H1 (cell line): Measurements from ENCODE around the gene RASSF3. TPM values are rescaled to one million over a fixed set of nuclear protein-coding genes. Genes with fewer than 3 reads are reported as not detected.
A peak's percentile ranks its signal among the peaks of the same experiment; 100 is the strongest.

Experiments used
- CTCF ChIA-PET: fragments of 300-600 bp; sonication (Branson Sonifier 250); formaldehyde crosslinking; loops from one replicate; lab custom pipeline; 2021; ENCODE audit not compliant: partially characterized antibody; lab: Charles Lee
- POLR2A ChIA-PET: fragments of 300-600 bp; sonication (Branson Sonifier 250); formaldehyde crosslinking; loops from one replicate; lab custom pipeline; 2021; ENCODE audit warnings: inconsistent platforms; ENCODE audit not compliant: partially characterized antibody; lab: Charles Lee
- DNase-seq, 2 experiments: peaks; one replicate each; pipeline versions ENCODE4 v3.0.0 to v3.0.0-alpha.2; 2010 to 2022; ENCODE audit warnings: low spot score in 2 of 2, low read depth in 1 of 2, mixed read lengths in 1 of 2
- FAIRE-seq: peaks from 2 replicates; lab custom pipeline; 2011; peaks lifted over from hg19 to GRCh38; lab: Jason Lieb, UNC
- H2AFZ ChIP-seq: 2 replicates; pipeline ENCODE4 v1.8.1; 2012; ENCODE audit warnings: low read length, inconsistent platforms
- H2AK5ac ChIP-seq: 2 replicates; pipeline ENCODE4 v1.6.1; 2013; ENCODE audit warnings: low read depth, low read length
- H2BK120ac ChIP-seq: replicated peaks from 2 replicates; pipeline ENCODE3; 2013; ENCODE audit warnings: low read depth, low read length, inconsistent platforms
- H2BK12ac ChIP-seq: 2 replicates; pipeline ENCODE4 v1.6.1; 2013; ENCODE audit warnings: low read depth, low read length
- H2BK15ac ChIP-seq: 2 replicates; pipeline ENCODE4 v1.6.1; 2013; ENCODE audit warnings: low read length
- H2BK20ac ChIP-seq: 2 replicates; pipeline ENCODE4 v1.6.1; 2013; ENCODE audit warnings: low read length
- H2BK5ac ChIP-seq: 2 replicates; pipeline ENCODE4 v1.6.1; 2013; ENCODE audit warnings: low read depth, low read length
- H3K14ac ChIP-seq: 2 replicates; pipeline ENCODE4 v1.6.1; 2013; ENCODE audit warnings: inconsistent platforms; ENCODE audit not compliant: insufficient read length
- H3K18ac ChIP-seq: 2 replicates; pipeline ENCODE4 v1.6.1; 2013; ENCODE audit warnings: low read length; ENCODE audit errors: extremely low read depth
- H3K23ac ChIP-seq: 2 replicates; pipeline ENCODE4 v1.6.1; 2013; ENCODE audit warnings: inconsistent platforms; ENCODE audit not compliant: insufficient read length
- H3K23me2 ChIP-seq: 2 replicates; pipeline ENCODE4 v1.6.1; 2013; ENCODE audit warnings: low read depth, low read length
- H3K27ac ChIP-seq: 2 replicates; pipeline ENCODE4 v1.6.1; 2011; ENCODE audit warnings: low read depth, low read length, inconsistent platforms
- H3K27me3 ChIP-seq, 4 experiments: replicated peaks in 1 of 4; 1 replicate in 1 of 4; 2 replicates in 3 of 4; pipeline versions ENCODE4 v1.6.1 to v1.8.1; 2011 to 2013; ENCODE audit warnings: low read length in 3 of 4, mild to moderate bottlenecking in 3 of 4, inconsistent platforms in 2 of 4, mixed read lengths in 2 of 4, moderate library complexity in 1 of 4; ENCODE audit not compliant: control insufficient read depth in 3 of 4, insufficient read depth in 3 of 4; ENCODE audit errors: extremely low read depth in 1 of 4
- H3K36me3 ChIP-seq, 4 experiments: 2 replicates each; pipeline versions ENCODE4 v1.6.1 to v1.8.1; 2011 to 2013; ENCODE audit warnings: mild to moderate bottlenecking in 4 of 4, low read length in 3 of 4, moderate library complexity in 2 of 4, control low read depth in 1 of 4, inconsistent platforms in 1 of 4; ENCODE audit not compliant: insufficient read depth in 4 of 4, control insufficient read depth in 2 of 4
- H3K4ac ChIP-seq: replicated peaks from 2 replicates; pipeline ENCODE3; 2013; ENCODE audit warnings: low read length, low read depth, mixed read lengths, inconsistent platforms; ENCODE audit not compliant: insufficient read length
- H3K4me1 ChIP-seq, 4 experiments: replicated peaks in 1 of 4; 1 replicate in 1 of 4; 2 replicates in 3 of 4; pipeline versions ENCODE4 v1.6.1 to v1.8.1; 2011 to 2013; ENCODE audit warnings: low read length in 3 of 4, inconsistent platforms in 2 of 4, mixed read lengths in 1 of 4; ENCODE audit not compliant: insufficient read depth in 4 of 4, control insufficient read depth in 3 of 4
- H3K4me2 ChIP-seq, 2 experiments: 2 replicates each; pipeline versions ENCODE4 v1.6.1 to v1.8.1; 2011 to 2013; ENCODE audit warnings: low read depth in 2 of 2, low read length in 2 of 2, control low read depth in 1 of 2, inconsistent platforms in 1 of 2, mild to moderate bottlenecking in 1 of 2; ENCODE audit not compliant: insufficient read depth in 1 of 2
- H3K4me3 ChIP-seq, 4 experiments: fragments of 200-600, 300-600 bp in 1 of 4; sonication (generic), shearing (Covaris generic), sonication (Bioruptor Twin) in 1 of 4; 2 replicates each; pipeline versions ENCODE4 v1.5.1 to v1.8.1; 2011 to 2016; ENCODE audit warnings: low read length in 4 of 4, low read depth in 3 of 4, control low read depth in 2 of 4, inconsistent platforms in 2 of 4, mild to moderate bottlenecking in 2 of 4, mixed read lengths in 1 of 4, moderate library complexity in 1 of 4; ENCODE audit not compliant: insufficient read depth in 2 of 4; ENCODE audit errors: extremely low read depth in 1 of 4
- H3K56ac ChIP-seq: replicated peaks from 2 replicates; pipeline ENCODE3; 2013; ENCODE audit warnings: low read depth, mild to moderate bottlenecking, mixed read lengths, low read length, inconsistent platforms; ENCODE audit not compliant: insufficient read length
- H3K79me1 ChIP-seq: 2 replicates; pipeline ENCODE4 v1.6.1; 2013; ENCODE audit warnings: low read depth, low read length, control low read depth
- H3K79me2 ChIP-seq, 2 experiments: 2 replicates each; pipeline versions ENCODE4 v1.6.1 to v1.8.1; 2012 to 2013; ENCODE audit warnings: low read length in 2 of 2, mild to moderate bottlenecking in 2 of 2, inconsistent platforms in 1 of 2; ENCODE audit not compliant: insufficient read depth in 2 of 2, control insufficient read depth in 1 of 2
- H3K9ac ChIP-seq, 4 experiments: replicated peaks in 1 of 4; 1 replicate in 1 of 4; 2 replicates in 3 of 4; pipeline versions ENCODE4 v1.6.1 to v1.8.1; 2011 to 2013; ENCODE audit warnings: low read depth in 3 of 4, low read length in 3 of 4, control low read depth in 2 of 4, mild to moderate bottlenecking in 2 of 4, moderate library complexity in 2 of 4, inconsistent platforms in 1 of 4; ENCODE audit errors: extremely low read depth in 1 of 4
- H3K9me3 ChIP-seq, 2 experiments: 2 replicates each; pipeline versions ENCODE4 v1.6.1 to v1.8.1; 2012 to 2013; ENCODE audit warnings: mild to moderate bottlenecking in 2 of 2, moderate library complexity in 2 of 2, control low read depth in 1 of 2, inconsistent platforms in 1 of 2, low read depth in 1 of 2, low read length in 1 of 2, mixed read lengths in 1 of 2; ENCODE audit not compliant: insufficient read depth in 2 of 2
- H4K20me1 ChIP-seq, 2 experiments: replicated peaks in 1 of 2; 2 replicates each; pipeline versions ENCODE3 to v1.8.1; 2011 to 2013; ENCODE audit warnings: inconsistent platforms in 2 of 2, low read length in 2 of 2, mild to moderate bottlenecking in 1 of 2; ENCODE audit not compliant: insufficient read depth in 2 of 2, control insufficient read depth in 1 of 2
- H4K5ac ChIP-seq: 2 replicates; pipeline ENCODE4 v1.6.1; 2013; ENCODE audit warnings: low read length, low read depth, mixed read lengths, inconsistent platforms; ENCODE audit not compliant: insufficient read length
- H4K8ac ChIP-seq: 2 replicates; pipeline ENCODE4 v1.8.0; 2013; ENCODE audit warnings: mild to moderate bottlenecking, moderate library complexity, low read length, inconsistent platforms; ENCODE audit not compliant: insufficient read depth; ENCODE audit errors: extremely low read depth
- H4K91ac ChIP-seq: replicated peaks from 2 replicates; pipeline ENCODE3; 2013; ENCODE audit warnings: low read length, mixed read lengths, inconsistent platforms; ENCODE audit not compliant: insufficient read length
- WGBS, 2 experiments: shearing (Covaris generic) in 1 of 2; methylation state at CpG; one replicate each; pipeline versions ENCODE4 v1.1.6 to v1.1.7; 2013 to 2015; ENCODE audit warnings: low lambda C conversion rate in 2 of 2, mixed read lengths in 2 of 2, inconsistent platforms in 1 of 2, low coverage in 1 of 2, missing lambda C conversion rate in 1 of 2; ENCODE audit not compliant: insufficient replicate concordance in 2 of 2, insufficient coverage in 1 of 2, insufficient read length in 1 of 2; ENCODE audit errors: extremely low coverage in 1 of 2, missing lambda C conversion rate in 1 of 2; 5-methylcytosine and 5-hydroxymethylcytosine counted together
- polyA plus RNA-seq, 7 experiments: library from polyadenylated mRNA; depleted of rRNA in 3 of 7; stranded (reverse) in 5 of 7; unstranded in 2 of 7; fragments of >200 nt in 5 of 7; fragments of 200-250 nt in 2 of 7; gene quantifications; 1 replicate in 5 of 7; 2 replicates in 1 of 7; 4 replicates in 1 of 7; pipeline versions ENCODE4 v1.2.1 to v1.2.3, GENCODE V29; 2011 to 2013; ENCODE audit warnings: missing spikeins in 2 of 7, mixed read lengths in 2 of 7
- total RNA-seq: library from RNA; stranded (reverse); fragmentation: NEBNext Ultra II Directional; extraction: Animal tissue kit (Norgen Biotek cat#: 25700); gene quantifications from 2 replicates; pipeline ENCODE4 v1.2.1, GENCODE V29; 2021

Gene RASSF3
- total and polyA plus RNA-seq, 2 of the 8 experiments (the other 6 are each of a cell fraction or from before 2014, with no cell fraction given): 19.1 to 64.3 TPM

- no peak overlapping the region for H3K23ac ChIP-seq
- H3K36me3 ChIP-seq: no peaks in the 10 kb centered on the region
- H2AFZ ChIP-seq: no peak overlapping the region
- no peak overlapping the region for H3K14ac ChIP-seq
- H3K79me1 ChIP-seq: no peaks in the 10 kb centered on the region
- 85% methylated on average over 4 of the region's 4 CpGs; no CpG with 5 or more reads in 1 of the 2 experiments for WGBS, 2 experiments
- H2BK5ac ChIP-seq: no peak overlapping the region
- no peak overlapping the region for H2BK15ac ChIP-seq
- no peak for FAIRE-seq
- no peaks in the 10 kb centered on the region for H3K27me3 ChIP-seq
- H4K8ac ChIP-seq: no peak overlapping the region
- H3K79me2 ChIP-seq: no peaks in the 10 kb centered on the region
- peaks cover 5 to 15% (median 11%) of the 10 kb centered on the region in 4 experiments; a peak in 6 of 7 replicates for H3K4me1 ChIP-seq
- no peaks in the 10 kb centered on the region for H3K9me3 ChIP-seq
- no peaks in the 10 kb centered on the region for H4K20me1 ChIP-seq
- no peak overlapping the region for H3K56ac ChIP-seq
- H3K9ac ChIP-seq: no peak overlapping the region
- no peaks in the 10 kb centered on the region for H3K23me2 ChIP-seq
- H2BK20ac ChIP-seq: no peak overlapping the region
- no peak overlapping the region for H2BK120ac ChIP-seq
- no peak overlapping the region for H2AK5ac ChIP-seq
- DNase-seq: no peak
- no peak overlapping the region for H3K27ac ChIP-seq
- no peak overlapping the region for H3K4ac ChIP-seq
- peak overlapping the region in 1 of 2 experiments; percentile 13; a peak in 1 of 4 replicates for H3K4me2 ChIP-seq
- ChIA-PET CTCF (interaction anchor here (0.8 to 4.7 kb wide), 5 partner anchors 9 to 123 kb away, joined by 3 to 27 read pairs (median 5); no protein-coding TSS in a partner anchor), POLR2A (interaction anchor here (0.7 kb wide), 1 partner anchor 214 kb away, joined by 3 read pairs; no protein-coding TSS in a partner anchor)
- H4K91ac ChIP-seq: no peak overlapping the region
- no peak overlapping the region; the same call in 1 of the 2 replicates for H2BK12ac ChIP-seq
- H3K4me3 ChIP-seq: no peak overlapping the region
- H4K5ac ChIP-seq: no peak overlapping the region
- no peak overlapping the region for H3K18ac ChIP-seq
Observed at GRCh38 chr12:64566122-64566521, 44.2 kb upstream of the RASSF3 start.
